Lower leg skin (tissue), 3 donors: Measurements from ENCODE around the gene HDAC4.

Source experiments
- POLR2A ChIP-seq, 2 donors: fragments of 450-650 bp; IDR thresholded peaks; one replicate each; pipeline ENCODE4 v1.6.1; 2016 to 2017; ENCODE audit warnings: antibody characterized with exemption in 2 of 2, mild to moderate bottlenecking in 1 of 2, moderate library complexity in 1 of 2
- TF ChIP-seq, protein P1 (sequence below), 3 donors: fragments of 450-650 bp; IDR thresholded peaks; one replicate each; pipeline ENCODE4 v1.5.1; 2016; ENCODE audit warnings: antibody characterized with exemption in 3 of 3, mild to moderate bottlenecking in 3 of 3, moderate library complexity in 2 of 3

- TF ChIP-seq, protein P1, sequence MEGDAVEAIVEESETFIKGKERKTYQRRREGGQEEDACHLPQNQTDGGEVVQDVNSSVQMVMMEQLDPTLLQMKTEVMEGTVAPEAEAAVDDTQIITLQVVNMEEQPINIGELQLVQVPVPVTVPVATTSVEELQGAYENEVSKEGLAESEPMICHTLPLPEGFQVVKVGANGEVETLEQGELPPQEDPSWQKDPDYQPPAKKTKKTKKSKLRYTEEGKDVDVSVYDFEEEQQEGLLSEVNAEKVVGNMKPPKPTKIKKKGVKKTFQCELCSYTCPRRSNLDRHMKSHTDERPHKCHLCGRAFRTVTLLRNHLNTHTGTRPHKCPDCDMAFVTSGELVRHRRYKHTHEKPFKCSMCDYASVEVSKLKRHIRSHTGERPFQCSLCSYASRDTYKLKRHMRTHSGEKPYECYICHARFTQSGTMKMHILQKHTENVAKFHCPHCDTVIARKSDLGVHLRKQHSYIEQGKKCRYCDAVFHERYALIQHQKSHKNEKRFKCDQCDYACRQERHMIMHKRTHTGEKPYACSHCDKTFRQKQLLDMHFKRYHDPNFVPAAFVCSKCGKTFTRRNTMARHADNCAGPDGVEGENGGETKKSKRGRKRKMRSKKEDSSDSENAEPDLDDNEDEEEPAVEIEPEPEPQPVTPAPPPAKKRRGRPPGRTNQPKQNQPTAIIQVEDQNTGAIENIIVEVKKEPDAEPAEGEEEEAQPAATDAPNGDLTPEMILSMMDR (IDR thresholded peaks at IDR 0.05) = no peak
- TF ChIP-seq POLR2A (IDR thresholded peaks at IDR 0.05) = no peak
Observed at GRCh38 chr2:239283961-239284795, 116.6 kb downstream of the HDAC4 start.
